ENCODE results near the gene BCAS3.

DNA sequence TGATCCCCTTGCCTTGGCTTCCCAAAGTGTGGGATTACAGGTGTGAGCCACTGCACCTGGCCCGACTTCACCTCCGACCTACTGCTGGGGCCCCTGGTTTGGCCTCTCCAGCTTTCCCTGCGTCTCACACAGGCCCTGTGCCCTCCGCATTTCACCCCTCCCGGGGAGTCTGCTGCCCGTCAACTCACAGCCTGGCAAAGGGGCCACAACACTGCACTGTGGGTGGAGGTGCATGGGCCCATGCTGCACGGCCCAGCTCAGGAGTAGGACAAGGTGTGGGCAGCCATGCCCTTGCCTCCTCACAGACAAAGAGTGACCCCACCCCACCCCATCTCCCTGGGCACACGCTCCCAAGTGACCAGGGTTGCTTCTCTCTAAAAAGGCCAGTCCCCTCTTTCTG lies 709.4 kb downstream of the BCAS3 start:
- TF ChIP-seq, protein P1, sequence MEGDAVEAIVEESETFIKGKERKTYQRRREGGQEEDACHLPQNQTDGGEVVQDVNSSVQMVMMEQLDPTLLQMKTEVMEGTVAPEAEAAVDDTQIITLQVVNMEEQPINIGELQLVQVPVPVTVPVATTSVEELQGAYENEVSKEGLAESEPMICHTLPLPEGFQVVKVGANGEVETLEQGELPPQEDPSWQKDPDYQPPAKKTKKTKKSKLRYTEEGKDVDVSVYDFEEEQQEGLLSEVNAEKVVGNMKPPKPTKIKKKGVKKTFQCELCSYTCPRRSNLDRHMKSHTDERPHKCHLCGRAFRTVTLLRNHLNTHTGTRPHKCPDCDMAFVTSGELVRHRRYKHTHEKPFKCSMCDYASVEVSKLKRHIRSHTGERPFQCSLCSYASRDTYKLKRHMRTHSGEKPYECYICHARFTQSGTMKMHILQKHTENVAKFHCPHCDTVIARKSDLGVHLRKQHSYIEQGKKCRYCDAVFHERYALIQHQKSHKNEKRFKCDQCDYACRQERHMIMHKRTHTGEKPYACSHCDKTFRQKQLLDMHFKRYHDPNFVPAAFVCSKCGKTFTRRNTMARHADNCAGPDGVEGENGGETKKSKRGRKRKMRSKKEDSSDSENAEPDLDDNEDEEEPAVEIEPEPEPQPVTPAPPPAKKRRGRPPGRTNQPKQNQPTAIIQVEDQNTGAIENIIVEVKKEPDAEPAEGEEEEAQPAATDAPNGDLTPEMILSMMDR (IDR thresholded peaks at IDR 0.05), result no peak
- TF ChIP-seq EZH2 (IDR thresholded peaks at IDR 0.05; ENCODE audit: borderline replicate concordance, insufficient read depth, low read depth, low read length, poor library complexity, severe bottlenecking), result no peak
